K562 (cell line): ENCODE results near the gene TNNI2. TPM values are rescaled to one million over a fixed set of nuclear protein-coding genes. Genes with fewer than 3 reads are reported as not detected.

ENCODE experiments used
- ATAC-seq: fragments of 200-7000 bp; cut with Tn5 transposase; 3 replicates; pipeline ENCODE4 v1.9.1; 2020; ENCODE audit warnings: moderate library complexity
- BruUV-seq: library from RNA; stranded (reverse); fragments of 400-500 nt; replicated peaks from 2 replicates; lab custom pipeline; 2021; lab: Mats Ljungman, UMichigan
- CTCF ChIA-PET: fragments of 300-600 bp; formaldehyde crosslinking; extraction: SDS; loops from one replicate; lab custom pipeline; 2021; ENCODE audit warnings: low intra/inter-chr PET ratio; lab: Yijun Ruan, JAX
- POLR2A ChIA-PET: fragments of 300-600, 350-650 bp; sonication (Branson Sonifier 250); formaldehyde crosslinking; extraction: SDS; loops from one replicate; lab custom pipeline; 2021; ENCODE audit warnings: antibody characterized with exemption, inconsistent platforms; lab: Yijun Ruan, JAX
- DNase-seq, 4 experiments: peaks; one replicate each; pipeline versions ENCODE4 v3.0.0 to v3.0.0-alpha.2; 2011 to 2018; ENCODE audit warnings: low spot score in 3 of 4, mixed read lengths in 3 of 4; ENCODE audit errors: extremely low read depth in 1 of 4
- FAIRE-seq: peaks from 2 replicates; lab custom pipeline; 2011; peaks lifted over from hg19 to GRCh38; lab: Jason Lieb, UNC
- H2AFZ ChIP-seq: 2 replicates; pipeline ENCODE4 v1.6.0; 2011; ENCODE audit warnings: low read depth, low read length, control low read depth, inconsistent platforms
- H3K27ac ChIP-seq: fragments of 200-600 bp; 3 replicates; pipeline ENCODE4 v1.8.0; 2011; ENCODE audit warnings: low read depth, mild to moderate bottlenecking, control low read depth, inconsistent platforms, low read length, moderate library complexity, mixed read lengths; ENCODE audit errors: extremely low read depth
- H3K27me3 ChIP-seq, 2 experiments: fragments of 300-600 bp in 1 of 2; 2 replicates in 1 of 2; 3 replicates in 1 of 2; pipeline versions ENCODE4 v1.6.0 to v1.8.0; 2011; ENCODE audit warnings: inconsistent platforms in 2 of 2, low read length in 2 of 2, mild to moderate bottlenecking in 1 of 2, mixed read lengths in 1 of 2, moderate library complexity in 1 of 2; ENCODE audit not compliant: control insufficient read depth in 2 of 2, insufficient read depth in 2 of 2
- H3K36me3 ChIP-seq: fragments of 300-600 bp; 3 replicates; pipeline ENCODE4 v1.8.0; 2011; ENCODE audit warnings: mild to moderate bottlenecking, low read length, inconsistent platforms; ENCODE audit not compliant: control insufficient read depth, insufficient read depth
- H3K4me1 ChIP-seq, 2 experiments: fragments of 200-600 bp in 1 of 2; replicated peaks in 1 of 2; 2 replicates in 1 of 2; 3 replicates in 1 of 2; pipeline versions ENCODE4 v1.5.1 to v1.8.0; 2011; ENCODE audit warnings: inconsistent platforms in 2 of 2, low read length in 2 of 2, mild to moderate bottlenecking in 1 of 2, mixed read lengths in 1 of 2, moderate library complexity in 1 of 2; ENCODE audit not compliant: control insufficient read depth in 2 of 2, insufficient read depth in 2 of 2
- H3K4me2 ChIP-seq: 2 replicates; pipeline ENCODE4 v1.6.1; 2011; ENCODE audit warnings: low read length, control low read depth, inconsistent platforms, mixed read lengths; ENCODE audit not compliant: insufficient read depth
- H3K4me3 ChIP-seq: fragments of 200-600 bp; sonication (generic), shearing (Covaris generic); 2 replicates; pipeline ENCODE4 v1.5.1; 2016; ENCODE audit warnings: control low read depth, inconsistent platforms
- H3K79me2 ChIP-seq: fragments of 200-600 bp; 3 replicates; pipeline ENCODE4 v1.8.0; 2011; ENCODE audit warnings: low read length, inconsistent platforms; ENCODE audit not compliant: control insufficient read depth, insufficient read depth
- H3K9ac ChIP-seq, 2 experiments: 2 replicates each; pipeline versions ENCODE4 v1.6.0 to v1.6.1; 2011; ENCODE audit warnings: low read depth in 2 of 2, low read length in 2 of 2, control low read depth in 1 of 2, inconsistent platforms in 1 of 2, mild to moderate bottlenecking in 1 of 2, mixed read lengths in 1 of 2; ENCODE audit not compliant: insufficient read depth in 1 of 2
- H3K9me1 ChIP-seq: one replicate; pipeline ENCODE4 v1.6.0; 2011; ENCODE audit warnings: inconsistent platforms, mild to moderate bottlenecking, low read length, moderate library complexity; ENCODE audit not compliant: control insufficient read depth, insufficient read depth
- H3K9me3 ChIP-seq: replicated peaks from 2 replicates; pipeline ENCODE4 v1.5.1; 2011; ENCODE audit warnings: low read depth, low read length, inconsistent platforms; ENCODE audit not compliant: control insufficient read depth, insufficient read depth
- H4K20me1 ChIP-seq: replicated peaks from 2 replicates; pipeline ENCODE4 v1.6.1; 2011; ENCODE audit warnings: low read length, inconsistent platforms, mixed read lengths; ENCODE audit not compliant: control insufficient read depth, insufficient read depth
- CTCF ChIP-seq, 3 experiments: IDR thresholded peaks in 2 of 3; conservative IDR thresholded peaks in 1 of 3; 2 replicates each; pipeline ENCODE4 v1.5.1; 2011 to 2012; ENCODE audit warnings: low read length in 3 of 3, mild to moderate bottlenecking in 3 of 3, control low read depth in 2 of 3, improper control_type of control experiment in 1 of 3, inconsistent platforms in 1 of 3, low read depth in 1 of 3, mixed read lengths in 1 of 3, moderate library complexity in 1 of 3; ENCODE audit not compliant: insufficient read depth in 2 of 3
- XRCC3 ChIP-seq: fragments of 450-650 bp; IDR thresholded peaks from 2 replicates; pipeline ENCODE4 v1.6.1; 2017; ENCODE audit warnings: mild to moderate bottlenecking, moderate library complexity
- ZNF23 ChIP-seq: fragments of 250-450 bp; sonication (Bioruptor Pico); IDR thresholded peaks from 2 replicates; pipeline ENCODE4 v1.4.0; 2020; ENCODE audit warnings: mild to moderate bottlenecking
- WGBS: fragments of 100-300 bp; shearing (Covaris generic); methylation state at CpG from one replicate; pipeline ENCODE4 v1.1.6; 2016; ENCODE audit warnings: low coverage, mixed read lengths; ENCODE audit not compliant: insufficient coverage; ENCODE audit errors: missing lambda C conversion rate; 5-methylcytosine and 5-hydroxymethylcytosine counted together
- in situ Hi-C: fragments of 300-500 bp; cut with MboI; formaldehyde crosslinking; loops from 4 replicates; pipeline ENCODE4 v1.15.0; 2018; ENCODE audit warnings: inconsistent platforms, mixed read lengths
- intact Hi-C: fragments of 100-400 bp; cut with micrococcal nuclease; formaldehyde crosslinking; loops from 2 replicates; pipeline ENCODE4 v1.14.2; 2022
- polyA plus RNA-seq, 8 experiments: library from polyadenylated mRNA; depleted of rRNA in 4 of 8; stranded (reverse) in 5 of 8; unstranded in 3 of 8; fragments of >200 nt; fragmentation: Nextera tagmentation in 2 of 8; fragmentation: Illumina TruSeq in 1 of 8; extraction: Ambion mirVana in 2 of 8; extraction: Trizol in 1 of 8; gene quantifications; 2 replicates each; pipeline versions ENCODE4 v1.2.1 to v1.2.3, GENCODE V29; 2011 to 2014; ENCODE audit warnings: inconsistent platforms in 1 of 8, missing spikeins in 1 of 8
- total RNA-seq, 7 experiments: library from RNA; depleted of rRNA in 6 of 7; stranded (reverse); fragments of >200 nt in 6 of 7; fragmentation: Illumina TruSeq in 2 of 7; extraction: Trizol in 2 of 7; gene quantifications; 2 replicates each; pipeline versions ENCODE4 v1.2.1 to v1.2.3, GENCODE V29; 2011 to 2021; ENCODE audit warnings: low replicate concordance in 1 of 7

Gene TNNI2
- total and polyA plus RNA-seq, 9 of the 15 experiments (the other 6 are each of a cell fraction or from before 2014, with no cell fraction given), result not detected

- TF ChIP-seq XRCC3 (no peak), ZNF23 (CRISPR knock-in tag) (no peak), CTCF (IDR thresholded peaks at IDR 0.05 in 2 of 3, conservative IDR thresholded peaks at IDR 0.05 in 1 of 3; ENCODE audit: insufficient read depth in 2 of 3, low read depth in 1 of 3, low read length in 3 of 3) (peak; percentile 10 to 24 (median 18); a peak in 1 of 6 replicates)
- intact Hi-C loops, result no loop called here
- CTCF ChIA-PET, result no interaction called here
- ATAC-seq (no peak), FAIRE-seq (no peak), DNase-seq (peak in 2 of 4 experiments; percentile 39 to 44)
- peaks cover 2% of the 10 kb centered on the region; the same call in 1 of the 2 replicates for H4K20me1 ChIP-seq
- no peaks in the 10 kb centered on the region for H3K9me1 ChIP-seq
- no TSS peak for BruUV-seq
- in situ Hi-C loops, result no loop called here
- H3K4me2 ChIP-seq, result no peak overlapping the region
- no peak overlapping the region for H3K9ac ChIP-seq
- peaks cover 38 to 56% of the 10 kb centered on the region in 2 experiments for H3K27me3 ChIP-seq
- WGBS, result 3% methylated on average over 14 of the region's 14 CpGs
- no peaks in the 10 kb centered on the region for H3K36me3 ChIP-seq
- H2AFZ ChIP-seq, result no peak overlapping the region
- H3K4me3 ChIP-seq, result no peak overlapping the region
- H3K9me3 ChIP-seq, result no peaks in the 10 kb centered on the region; the same call in 1 of the 2 replicates
- H3K27ac ChIP-seq, result no peak overlapping the region
- H3K4me1 ChIP-seq, result peaks cover 0 to 4% of the 10 kb centered on the region in 2 experiments; a peak in 1 of 5 replicates
- POLR2A ChIA-PET, result interaction anchor here (0.6 kb wide), 1 partner anchor 33 kb away, joined by 4 read pairs; no protein-coding TSS in a partner anchor
- no peaks in the 10 kb centered on the region for H3K79me2 ChIP-seq
Measured at GRCh38 chr11:1807264-1807995, 31.4 kb upstream of the TNNI2 start.
